Measurements from ENCODE around the gene TRIM27.
"Not testable (repeated sequence)": the region's sequence is repeated elsewhere in the genome, so short reads cannot be mapped to it uniquely, and the experiment has no call there.

TRIM27 gene, protein sequence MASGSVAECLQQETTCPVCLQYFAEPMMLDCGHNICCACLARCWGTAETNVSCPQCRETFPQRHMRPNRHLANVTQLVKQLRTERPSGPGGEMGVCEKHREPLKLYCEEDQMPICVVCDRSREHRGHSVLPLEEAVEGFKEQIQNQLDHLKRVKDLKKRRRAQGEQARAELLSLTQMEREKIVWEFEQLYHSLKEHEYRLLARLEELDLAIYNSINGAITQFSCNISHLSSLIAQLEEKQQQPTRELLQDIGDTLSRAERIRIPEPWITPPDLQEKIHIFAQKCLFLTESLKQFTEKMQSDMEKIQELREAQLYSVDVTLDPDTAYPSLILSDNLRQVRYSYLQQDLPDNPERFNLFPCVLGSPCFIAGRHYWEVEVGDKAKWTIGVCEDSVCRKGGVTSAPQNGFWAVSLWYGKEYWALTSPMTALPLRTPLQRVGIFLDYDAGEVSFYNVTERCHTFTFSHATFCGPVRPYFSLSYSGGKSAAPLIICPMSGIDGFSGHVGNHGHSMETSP
- total RNA-seq = 23.7 to 55.6 reads per million in 2 donors

DNA sequence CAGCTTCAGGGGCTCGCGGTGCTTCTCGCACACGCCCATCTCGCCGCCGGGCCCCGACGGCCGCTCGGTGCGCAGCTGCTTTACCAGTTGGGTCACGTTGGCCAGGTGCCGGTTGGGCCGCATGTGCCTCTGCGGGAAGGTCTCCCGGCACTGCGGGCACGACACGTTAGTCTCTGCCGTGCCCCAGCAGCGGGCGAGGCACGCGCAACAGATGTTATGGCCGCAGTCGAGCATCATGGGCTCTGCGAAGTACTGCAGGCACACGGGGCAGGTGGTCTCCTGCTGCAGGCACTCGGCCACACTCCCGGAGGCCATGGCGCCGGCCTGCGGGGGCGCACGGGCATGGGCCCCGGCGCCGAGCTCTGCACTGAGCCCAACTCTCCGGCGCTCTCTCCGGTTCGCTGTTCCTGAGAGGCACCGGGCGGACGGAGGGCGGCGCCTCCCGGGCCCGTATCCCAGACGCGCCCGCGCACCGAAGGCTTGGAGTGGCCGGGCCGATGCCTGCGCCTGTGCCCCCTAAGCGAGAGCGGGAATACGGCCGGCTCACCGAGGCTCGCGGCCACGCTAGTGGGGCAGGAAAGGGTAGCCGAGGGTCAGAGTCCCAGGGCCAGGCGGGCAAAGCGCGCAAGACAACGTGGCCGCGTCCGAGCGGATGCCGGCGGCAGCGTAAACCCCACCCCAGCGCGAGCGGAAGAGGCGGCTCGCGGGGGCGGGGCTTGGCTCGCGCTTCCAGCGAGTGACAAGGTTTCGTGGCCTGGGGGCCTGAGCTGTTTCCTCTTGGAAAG lies at the start of gene TRIM27:
TSS of gene TRIM27 (minus strand) at position 668 of the 785 bp plus-strand sequence. CDS start at position 315, 353 bp downstream.
- peak; percentile 59 to 88 (median 68) for DNase-seq

DNA sequence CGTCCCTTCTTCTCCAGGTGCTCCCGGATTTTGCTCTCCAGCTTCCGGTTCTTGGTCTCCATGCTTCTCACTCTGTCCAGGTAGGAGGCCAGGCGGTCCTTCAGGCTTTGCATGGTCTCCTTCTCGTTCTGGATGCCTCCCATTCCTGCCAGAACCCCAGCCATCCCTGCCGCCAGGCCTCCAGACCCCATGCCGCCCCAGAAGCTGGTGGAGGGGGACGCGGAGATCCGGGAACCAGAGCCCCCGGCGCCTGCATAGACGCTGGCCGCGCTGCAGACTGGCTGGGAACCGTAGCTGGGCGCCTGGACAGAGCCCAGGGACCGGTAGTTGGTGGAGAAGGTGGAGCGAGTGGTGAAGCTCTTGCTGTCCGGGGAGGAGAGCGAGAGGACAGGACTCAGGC lies 46.3 kb upstream of the TRIM27 start:
- not testable (repeated sequence) for DNase-seq

DNA sequence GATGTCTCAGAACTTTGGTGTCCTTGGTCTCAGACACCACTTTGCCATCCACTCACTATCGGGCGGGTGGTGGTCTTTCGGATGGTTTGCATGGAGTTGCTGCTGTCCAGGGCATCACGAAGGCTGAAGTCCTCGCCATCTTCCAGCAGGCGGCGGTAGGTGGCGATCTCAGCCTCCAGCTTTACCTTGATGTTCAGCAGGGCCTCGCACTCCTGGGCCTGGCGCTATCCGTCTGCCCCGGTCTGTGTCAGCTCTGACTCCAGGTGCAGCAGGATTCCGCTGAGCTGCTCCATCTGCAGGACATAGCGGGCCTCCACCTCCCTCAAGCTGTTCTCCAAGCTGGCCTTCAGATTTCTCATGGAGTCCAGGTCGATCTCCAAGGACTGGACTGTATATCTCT lies 45.3 kb upstream of the TRIM27 start:
- no peak for DNase-seq

DNA sequence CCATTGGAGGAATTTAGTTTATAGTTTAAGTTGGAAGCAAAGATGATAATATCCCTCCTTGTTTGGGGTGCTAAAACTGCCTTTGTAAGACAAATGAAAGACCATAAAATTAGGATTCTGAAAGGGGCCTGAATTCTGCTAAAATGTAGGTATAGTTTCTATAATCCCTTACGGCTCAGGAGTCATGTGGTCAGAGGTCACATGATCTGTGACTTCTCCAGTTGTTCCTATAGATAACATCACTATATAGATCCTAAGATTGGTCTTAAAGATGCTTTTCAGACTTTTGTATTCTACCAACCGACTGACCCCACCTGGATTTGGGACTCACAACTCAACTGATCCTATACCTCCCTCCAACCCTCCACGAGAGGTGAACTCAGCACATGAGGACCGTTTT lies 44.7 kb upstream of the TRIM27 start:
- no peak for DNase-seq

DNA sequence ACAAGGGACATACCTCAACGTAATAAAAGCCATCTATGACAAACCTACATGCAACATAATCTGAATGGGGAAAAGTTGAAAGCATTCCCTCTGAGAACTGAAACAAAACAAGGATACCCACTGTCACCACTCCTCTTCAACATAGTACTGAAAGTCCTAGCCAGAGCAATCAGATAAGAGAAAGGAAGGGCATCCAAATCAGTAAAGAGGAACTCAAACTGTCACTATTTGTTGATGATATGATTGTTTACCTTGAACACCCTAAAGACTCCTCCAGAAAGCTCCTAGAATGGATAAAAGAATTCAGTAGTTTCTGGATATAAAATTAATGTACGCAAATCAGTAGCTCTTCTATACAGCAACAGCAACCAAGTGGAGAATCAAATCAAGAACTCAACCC lies 41.9 kb upstream of the TRIM27 start:
- no peak for DNase-seq

GRCh38 chr6:28960846-28961500 lies 37.2 kb upstream of the TRIM27 start:
- DNase-seq = no peak

DNA sequence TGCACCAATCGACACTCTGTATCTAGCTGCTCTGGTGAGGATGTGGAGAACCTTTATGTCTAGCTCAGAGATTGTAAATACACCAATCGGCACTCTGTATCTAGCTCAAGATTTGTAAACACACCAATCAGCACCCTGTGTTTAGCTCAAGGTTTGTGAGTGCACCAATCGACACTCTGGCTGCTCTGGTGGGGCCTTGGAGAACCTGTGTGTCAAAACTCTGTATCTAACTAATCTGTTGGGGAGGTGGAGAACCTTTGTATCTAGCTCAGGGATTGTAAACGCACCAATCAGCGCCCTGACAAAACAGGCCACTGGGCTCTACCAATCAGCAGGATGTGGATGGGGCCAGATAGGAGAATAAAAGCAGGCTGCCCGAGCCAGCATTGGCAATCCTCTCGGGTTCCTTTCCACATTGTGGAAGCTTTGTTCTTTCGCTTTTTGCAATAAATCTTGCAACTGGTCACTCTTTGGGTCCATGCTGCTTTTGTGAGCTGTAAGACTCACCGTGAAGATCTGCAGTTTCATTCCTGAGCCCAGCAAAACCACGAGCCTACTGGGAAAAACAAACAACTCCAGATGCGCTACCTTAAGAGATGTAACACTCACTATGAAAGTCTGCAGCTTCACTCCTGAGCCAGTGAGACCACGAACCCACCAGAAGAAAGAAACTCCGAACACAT lies 34.9 kb upstream of the TRIM27 start:
- not testable (repeated sequence) for DNase-seq

DNA sequence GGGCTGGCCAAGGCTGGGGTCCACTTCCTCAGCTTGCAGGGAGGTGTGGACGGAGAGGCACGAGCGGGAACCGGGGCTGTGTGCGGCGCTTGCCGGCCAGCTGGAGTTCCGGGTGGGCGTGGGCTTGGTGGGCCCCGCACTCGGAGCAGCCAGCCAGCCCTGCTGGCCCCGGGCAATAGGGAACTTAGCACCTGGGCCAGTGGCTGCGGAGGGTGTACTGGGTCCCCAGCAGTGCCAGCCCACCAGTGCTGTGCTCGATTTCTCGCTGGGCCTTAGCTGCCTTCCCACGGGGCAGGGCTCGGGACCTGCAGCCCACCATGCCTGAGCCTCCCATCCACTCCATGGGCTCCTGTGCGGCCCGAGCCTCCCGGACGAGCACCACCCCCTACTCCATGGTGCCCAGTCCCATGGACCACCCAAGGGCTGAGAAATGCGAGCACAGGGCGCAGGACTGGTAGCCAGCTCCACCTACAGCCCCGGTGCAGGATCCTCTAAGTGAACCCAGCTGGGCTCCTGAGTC lies 34.1 kb upstream of the TRIM27 start:
- DNase-seq = not testable (repeated sequence)

DNA sequence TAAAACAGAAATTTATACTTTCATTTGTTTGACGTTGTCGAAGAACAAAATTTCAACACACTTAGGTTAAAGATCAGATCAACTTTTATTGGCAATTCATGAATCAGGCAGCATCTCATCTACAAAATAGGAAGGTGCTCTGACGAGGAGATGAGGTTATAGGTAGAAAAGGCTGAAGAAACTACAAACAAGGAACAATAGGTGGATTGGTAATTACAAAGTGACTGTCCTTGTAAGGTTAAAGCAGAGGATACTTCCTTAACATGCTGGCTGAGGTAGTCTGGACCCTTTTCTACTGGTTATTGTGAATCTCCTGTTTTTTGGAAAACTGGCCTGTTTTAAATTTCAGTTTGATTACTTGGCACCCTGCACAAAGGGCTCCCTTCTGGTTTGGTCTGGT lies 32.5 kb upstream of the TRIM27 start:
- no peak for DNase-seq

- DNase-seq = no peak
Observed at GRCh38 chr6:28953585-28954258, 29.9 kb upstream of the TRIM27 start.

DNA sequence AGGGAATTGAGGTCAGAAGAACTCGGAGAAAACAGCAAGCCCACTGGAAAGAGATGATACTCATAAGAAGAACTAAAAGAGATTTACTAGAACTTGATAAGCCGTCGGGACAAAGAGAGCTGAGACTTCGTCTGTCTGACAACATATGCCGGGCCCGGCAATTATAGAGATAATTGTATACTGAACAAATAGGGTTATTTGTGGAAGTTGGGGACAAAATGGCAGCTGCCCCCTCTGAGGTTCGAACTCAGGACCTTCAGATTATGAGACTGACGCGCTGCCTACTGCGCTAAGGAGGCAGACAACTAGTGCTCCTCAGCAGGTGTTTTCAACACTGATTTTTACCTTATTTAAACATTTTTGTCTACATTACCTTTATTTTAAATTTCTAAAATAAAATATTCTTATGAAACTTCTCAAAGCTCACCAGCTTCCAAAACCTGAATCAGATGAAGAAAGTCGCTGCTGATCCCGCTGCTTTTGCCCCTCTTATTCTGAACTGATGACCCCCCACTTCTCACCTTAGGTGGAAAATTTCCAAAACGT lies 29.3 kb upstream of the TRIM27 start:
- peak in 4 of 5 experiments; percentile 38 to 55 (median 44) for DNase-seq

- DNase-seq = not testable (repeated sequence)
Observed at GRCh38 chr6:28949656-28950195, 25.9 kb upstream of the TRIM27 start.

GRCh38 chr6:28948782-28949486 lies 25.1 kb upstream of the TRIM27 start:
- DNase-seq = no peak

DNA sequence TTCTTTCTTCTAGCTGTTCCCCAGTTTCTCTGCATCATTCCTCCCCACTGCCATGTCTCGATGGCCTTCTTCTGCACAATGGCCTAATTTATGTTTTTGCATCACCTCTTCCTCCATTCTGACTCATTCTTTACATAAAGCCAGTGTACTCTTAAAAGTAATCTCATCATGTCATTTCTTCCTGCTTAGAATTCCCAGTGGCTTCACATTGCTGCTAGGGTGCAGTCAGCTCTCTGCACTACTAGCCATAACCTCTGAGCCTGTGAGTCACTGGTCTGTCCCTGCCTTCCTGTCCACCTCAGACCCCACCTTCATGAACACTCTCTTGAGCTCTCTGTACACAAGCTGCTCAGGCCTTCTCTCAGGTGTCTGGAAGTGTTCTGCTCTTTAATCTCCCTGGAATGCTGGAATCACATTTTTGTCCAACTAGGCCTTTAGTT lies 24.1 kb upstream of the TRIM27 start:
- DNase-seq = no peak

DNA sequence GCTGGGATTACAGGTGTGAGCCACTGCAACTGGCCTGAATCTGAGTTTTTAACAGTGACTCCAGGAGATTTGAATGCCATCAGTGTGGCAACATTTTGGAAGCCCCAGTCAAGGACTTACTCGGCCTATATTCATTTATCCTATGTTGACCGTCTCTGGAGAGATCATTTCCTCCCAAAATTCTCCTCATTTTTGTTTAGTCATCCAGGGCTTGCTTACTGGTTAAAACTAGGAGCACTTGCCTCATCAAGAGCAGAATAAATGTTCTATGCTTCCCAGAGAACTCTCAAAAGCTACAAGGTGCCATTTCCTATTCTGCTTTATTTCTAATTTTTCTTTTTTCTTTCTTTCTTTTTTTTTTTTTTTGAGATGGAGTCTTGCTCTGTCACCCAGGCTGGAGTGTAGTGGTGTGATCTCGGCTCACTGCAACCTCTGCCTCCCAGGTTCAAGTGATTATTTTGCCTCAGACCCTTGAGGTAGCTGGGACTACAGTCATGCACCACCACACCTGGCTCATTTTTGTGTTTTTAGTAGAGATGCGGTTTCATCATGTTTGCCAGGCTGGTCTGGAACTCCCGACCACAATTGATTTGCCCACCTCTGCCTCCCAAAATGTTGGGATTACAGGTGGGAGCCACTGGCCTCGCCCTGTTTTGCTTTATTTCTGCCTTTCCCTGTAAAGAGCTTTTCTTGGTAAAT lies 23.4 kb upstream of the TRIM27 start:
- no peak for DNase-seq

DNA sequence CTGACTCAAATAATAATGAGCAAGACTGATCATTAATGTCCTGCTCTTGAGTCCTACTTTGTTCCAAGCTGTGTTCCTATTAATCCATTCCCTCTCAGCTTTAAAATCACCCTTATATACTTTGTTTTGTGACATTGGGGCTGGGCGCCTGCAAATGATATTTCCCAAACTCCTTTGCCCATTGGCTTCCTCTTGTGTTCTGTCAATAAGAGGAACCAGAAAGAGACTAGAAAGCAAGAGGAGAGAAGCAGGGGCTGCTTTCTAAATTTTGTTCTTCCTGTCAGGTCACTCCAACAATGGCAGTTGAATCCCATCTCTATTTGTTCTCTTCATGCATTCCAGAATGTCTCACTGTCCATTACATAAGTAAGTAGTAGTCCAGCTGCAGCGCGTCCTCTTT lies 21.6 kb upstream of the TRIM27 start:
- no peak for DNase-seq

GRCh38 chr6:28944412-28944865 lies 20.7 kb upstream of the TRIM27 start:
- peak in 4 of 5 experiments; percentile 31 to 82 (median 60) for DNase-seq

- peak in 2 of 5 experiments; percentile 55 to 70 for DNase-seq
Observed at GRCh38 chr6:28943557-28944411, 20.0 kb upstream of the TRIM27 start.

DNA sequence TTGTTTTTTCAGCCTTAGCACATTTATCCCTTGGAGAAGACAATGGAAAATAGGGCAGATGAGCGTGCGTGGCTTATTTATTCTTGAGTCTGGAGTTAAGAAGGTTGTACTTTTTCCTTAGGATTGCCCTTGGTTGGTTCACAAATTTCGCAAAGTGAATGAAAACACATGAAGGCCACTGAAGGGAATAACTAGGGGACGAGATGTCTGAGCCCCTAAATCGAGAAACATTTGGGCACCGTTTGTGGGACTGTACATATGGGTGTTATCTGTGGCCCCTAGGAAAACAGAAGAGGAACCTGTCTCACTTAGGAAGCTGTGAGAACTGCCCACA lies 19.4 kb upstream of the TRIM27 start:
- DNase-seq = no peak

All from T-helper 2 cell (primary cell).